K562 (cell line): ENCODE data around the gene MSL2. TPM values are rescaled to one million over a fixed set of nuclear protein-coding genes. Genes with fewer than 3 reads are reported as not detected.

Experiments used
- AFF4 ChIP-seq: sonication (generic); formaldehyde crosslinking; IDR thresholded peaks from 2 replicates; pipeline ENCODE4 v1.8.0; 2023; ENCODE audit warnings: mild to moderate bottlenecking, missing genetic modification reagents
- CTBP1 ChIP-seq: fragments of 450-650 bp; IDR thresholded peaks from 2 replicates; pipeline ENCODE4 v1.6.1; 2016; ENCODE audit warnings: borderline replicate concordance
- GATAD2B ChIP-seq: fragments of 450-650 bp; IDR thresholded peaks from 2 replicates; pipeline ENCODE4 v1.6.1; 2017; ENCODE audit warnings: mild to moderate bottlenecking, borderline replicate concordance
- JUNB ChIP-seq: fragments of 450-650 bp; formaldehyde crosslinking; conservative IDR thresholded peaks from 2 replicates; pipeline ENCODE4 v1.4.0; 2020; ENCODE audit warnings: mild to moderate bottlenecking
- KAT2B ChIP-seq: IDR thresholded peaks from one replicate; pipeline ENCODE4 v1.6.1; 2012; ENCODE audit warnings: low read depth, mild to moderate bottlenecking, control low read depth, inconsistent platforms, low read length, moderate library complexity
- LARP7 ChIP-seq: fragments of 450-650 bp; IDR thresholded peaks from 2 replicates; pipeline ENCODE4 v1.6.1; 2016
- MBD2 ChIP-seq: sonication (generic); IDR thresholded peaks from 2 replicates; pipeline ENCODE4 v1.6.1; 2016; ENCODE audit warnings: low read depth, borderline replicate concordance
- MYNN ChIP-seq, 2 experiments: sonication (generic); formaldehyde crosslinking in 1 of 2; IDR thresholded peaks; 2 replicates each; pipeline versions ENCODE4 v1.5.0 to v1.6.1; 2016 to 2020; ENCODE audit warnings: antibody characterized with exemption in 1 of 2, missing genetic modification reagents in 1 of 2
- NCOA2 ChIP-seq, 2 experiments: fragments of 450-650 bp; IDR thresholded peaks; 2 replicates each; pipeline ENCODE4 v1.6.1; 2018; ENCODE audit warnings: mild to moderate bottlenecking in 2 of 2, moderate library complexity in 1 of 2; ENCODE audit not compliant: partially characterized antibody in 2 of 2
- NFRKB ChIP-seq: fragments of 450-650 bp; IDR thresholded peaks from 2 replicates; pipeline ENCODE4 v1.6.1; 2016; ENCODE audit warnings: low read depth
- NR2C1 ChIP-seq, 2 experiments: fragments of 450-650 bp; IDR thresholded peaks; 2 replicates each; pipeline ENCODE4 v1.6.1; 2017; ENCODE audit warnings: mild to moderate bottlenecking in 2 of 2, antibody characterized with exemption in 1 of 2, inconsistent platforms in 1 of 2, missing compliant biosample characterization in 1 of 2, missing genetic modification characterization in 1 of 2
- RNF2 ChIP-seq: sonication (generic); IDR thresholded peaks from 2 replicates; pipeline ENCODE4 v1.6.1; 2016
- TAF9B ChIP-seq: fragments of 450-650 bp; IDR thresholded peaks from 2 replicates; pipeline ENCODE4 v1.6.1; 2018; ENCODE audit warnings: mild to moderate bottlenecking; ENCODE audit not compliant: partially characterized antibody
- TBP ChIP-seq: optimal IDR thresholded peaks from 2 replicates; pipeline ENCODE3; 2011; ENCODE audit warnings: low read depth, low read length, improper control_type of control experiment
- TEAD4 ChIP-seq, 2 experiments: sonication (generic) in 1 of 2; formaldehyde crosslinking in 1 of 2; IDR thresholded peaks; 2 replicates each; pipeline versions ENCODE4 v1.6.1 to v1.8.0; 2012 to 2022; ENCODE audit warnings: borderline replicate concordance in 1 of 2, inconsistent platforms in 1 of 2, low read length in 1 of 2, mild to moderate bottlenecking in 1 of 2, missing genetic modification reagents in 1 of 2
- polyA plus RNA-seq, 8 experiments: library from polyadenylated mRNA; depleted of rRNA in 4 of 8; stranded (reverse) in 5 of 8; unstranded in 3 of 8; fragments of >200 nt; fragmentation: Nextera tagmentation in 2 of 8; fragmentation: Illumina TruSeq in 1 of 8; extraction: Ambion mirVana in 2 of 8; extraction: Trizol in 1 of 8; gene quantifications; 2 replicates each; pipeline versions ENCODE4 v1.2.1 to v1.2.3, GENCODE V29; 2011 to 2014; ENCODE audit warnings: inconsistent platforms in 1 of 8, missing spikeins in 1 of 8
- total RNA-seq, 7 experiments: library from RNA; depleted of rRNA in 6 of 7; stranded (reverse); fragments of >200 nt in 6 of 7; fragmentation: Illumina TruSeq in 2 of 7; extraction: Trizol in 2 of 7; gene quantifications; 2 replicates each; pipeline versions ENCODE4 v1.2.1 to v1.2.3, GENCODE V29; 2011 to 2021; ENCODE audit warnings: low replicate concordance in 1 of 7
- TF ChIP-seq, protein P1 (sequence below): sonication (generic); formaldehyde crosslinking; IDR thresholded peaks from 2 replicates; pipeline ENCODE4 v1.8.0; 2022; ENCODE audit warnings: missing genetic modification reagents, mild to moderate bottlenecking, borderline replicate concordance
- TF ChIP-seq, protein P2 (sequence below): fragments of 450-650 bp; IDR thresholded peaks from 2 replicates; pipeline ENCODE4 v1.6.1; 2018; ENCODE audit not compliant: partially characterized antibody

Gene MSL2
- total and polyA plus RNA-seq, 9 of the 15 experiments (the other 6 are each of a cell fraction or from before 2014, with no cell fraction given), result 1.9 to 19.9 (median 9.1) TPM

- TF ChIP-seq, protein P1, sequence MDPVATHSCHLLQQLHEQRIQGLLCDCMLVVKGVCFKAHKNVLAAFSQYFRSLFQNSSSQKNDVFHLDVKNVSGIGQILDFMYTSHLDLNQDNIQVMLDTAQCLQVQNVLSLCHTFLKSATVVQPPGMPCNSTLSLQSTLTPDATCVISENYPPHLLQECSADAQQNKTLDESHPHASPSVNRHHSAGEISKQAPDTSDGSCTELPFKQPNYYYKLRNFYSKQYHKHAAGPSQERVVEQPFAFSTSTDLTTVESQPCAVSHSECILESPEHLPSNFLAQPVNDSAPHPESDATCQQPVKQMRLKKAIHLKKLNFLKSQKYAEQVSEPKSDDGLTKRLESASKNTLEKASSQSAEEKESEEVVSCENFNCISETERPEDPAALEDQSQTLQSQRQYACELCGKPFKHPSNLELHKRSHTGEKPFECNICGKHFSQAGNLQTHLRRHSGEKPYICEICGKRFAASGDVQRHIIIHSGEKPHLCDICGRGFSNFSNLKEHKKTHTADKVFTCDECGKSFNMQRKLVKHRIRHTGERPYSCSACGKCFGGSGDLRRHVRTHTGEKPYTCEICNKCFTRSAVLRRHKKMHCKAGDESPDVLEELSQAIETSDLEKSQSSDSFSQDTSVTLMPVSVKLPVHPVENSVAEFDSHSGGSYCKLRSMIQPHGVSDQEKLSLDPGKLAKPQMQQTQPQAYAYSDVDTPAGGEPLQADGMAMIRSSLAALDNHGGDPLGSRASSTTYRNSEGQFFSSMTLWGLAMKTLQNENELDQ (CRISPR knock-in tag), result no peak
- no peak for TF ChIP-seq NR2C1 (IDR thresholded peaks at IDR 0.05)
- TF ChIP-seq NR2C1 (tag; IDR thresholded peaks at IDR 0.05), result 0 out of 2 replicates have a peak, but pooled peaks have one; percentile 16
- TF ChIP-seq CTBP1, result peak; percentile 40; the same call in 1 of the 2 replicates
- peak; percentile 70; the same call in 1 of the 2 replicates for TF ChIP-seq GATAD2B
- peak; percentile 60 for TF ChIP-seq TAF9B
- 0 out of 2 replicates have a peak, but pooled peaks have one; percentile 48 for TF ChIP-seq MYNN (IDR thresholded peaks at IDR 0.05)
- TF ChIP-seq MYNN (CRISPR knock-in tag; IDR thresholded peaks at IDR 0.05), result no peak
- no peak for TF ChIP-seq NFRKB
- TF ChIP-seq AFF4 (CRISPR knock-in tag), result no peak
- TF ChIP-seq NCOA2 (IDR thresholded peaks at IDR 0.05; ENCODE audit: partially characterized antibody in 2 of 2), result peak in 1 of 2 experiments; percentile 20
- TF ChIP-seq LARP7, result no peak
- TF ChIP-seq, protein P2, sequence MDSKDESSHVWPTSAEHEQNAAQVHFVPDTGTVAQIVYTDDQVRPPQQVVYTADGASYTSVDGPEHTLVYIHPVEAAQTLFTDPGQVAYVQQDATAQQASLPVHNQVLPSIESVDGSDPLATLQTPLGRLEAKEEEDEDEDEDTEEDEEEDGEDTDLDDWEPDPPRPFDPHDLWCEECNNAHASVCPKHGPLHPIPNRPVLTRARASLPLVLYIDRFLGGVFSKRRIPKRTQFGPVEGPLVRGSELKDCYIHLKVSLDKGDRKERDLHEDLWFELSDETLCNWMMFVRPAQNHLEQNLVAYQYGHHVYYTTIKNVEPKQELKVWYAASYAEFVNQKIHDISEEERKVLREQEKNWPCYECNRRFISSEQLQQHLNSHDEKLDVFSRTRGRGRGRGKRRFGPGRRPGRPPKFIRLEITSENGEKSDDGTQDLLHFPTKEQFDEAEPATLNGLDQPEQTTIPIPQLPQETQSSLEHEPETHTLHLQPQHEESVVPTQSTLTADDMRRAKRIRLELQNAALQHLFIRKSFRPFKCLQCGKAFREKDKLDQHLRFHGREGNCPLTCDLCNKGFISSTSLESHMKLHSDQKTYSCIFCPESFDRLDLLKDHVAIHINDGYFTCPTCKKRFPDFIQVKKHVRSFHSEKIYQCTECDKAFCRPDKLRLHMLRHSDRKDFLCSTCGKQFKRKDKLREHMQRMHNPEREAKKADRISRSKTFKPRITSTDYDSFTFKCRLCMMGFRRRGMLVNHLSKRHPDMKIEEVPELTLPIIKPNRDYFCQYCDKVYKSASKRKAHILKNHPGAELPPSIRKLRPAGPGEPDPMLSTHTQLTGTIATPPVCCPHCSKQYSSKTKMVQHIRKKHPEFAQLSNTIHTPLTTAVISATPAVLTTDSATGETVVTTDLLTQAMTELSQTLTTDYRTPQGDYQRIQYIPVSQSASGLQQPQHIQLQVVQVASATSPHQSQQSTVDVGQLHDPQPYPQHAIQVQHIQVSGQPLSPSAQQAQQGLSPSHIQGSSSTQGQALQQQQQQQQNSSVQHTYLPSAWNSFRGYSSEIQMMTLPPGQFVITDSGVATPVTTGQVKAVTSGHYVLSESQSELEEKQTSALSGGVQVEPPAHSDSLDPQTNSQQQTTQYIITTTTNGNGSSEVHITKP, result peak; percentile 19
- TF ChIP-seq TBP, result no peak
- no peak for TF ChIP-seq JUNB (CRISPR knock-in tag)
- TF ChIP-seq TEAD4 (IDR thresholded peaks at IDR 0.05; ENCODE audit: low read length), result peak; percentile 90
- TF ChIP-seq TEAD4 (CRISPR knock-in tag; IDR thresholded peaks at IDR 0.05; ENCODE audit: borderline replicate concordance), result no peak
- TF ChIP-seq MBD2, result 0 out of 2 replicates have a peak, but pooled peaks have one; percentile 38
- peak; percentile 75 for TF ChIP-seq RNF2
- no peak for TF ChIP-seq KAT2B
These were observed 60.9 kb downstream of the MSL2 start (continued) for GRCh38 chr3:136135039-136135802.
